Measurements from ENCODE around the gene MSL3. TPM values are rescaled to one million over a fixed set of nuclear protein-coding genes. Genes with fewer than 3 reads are reported as not detected.

MSL3 gene
- total RNA-seq, 2 experiments from 2014 or later = 69.1 to 72.4 TPM

DNA sequence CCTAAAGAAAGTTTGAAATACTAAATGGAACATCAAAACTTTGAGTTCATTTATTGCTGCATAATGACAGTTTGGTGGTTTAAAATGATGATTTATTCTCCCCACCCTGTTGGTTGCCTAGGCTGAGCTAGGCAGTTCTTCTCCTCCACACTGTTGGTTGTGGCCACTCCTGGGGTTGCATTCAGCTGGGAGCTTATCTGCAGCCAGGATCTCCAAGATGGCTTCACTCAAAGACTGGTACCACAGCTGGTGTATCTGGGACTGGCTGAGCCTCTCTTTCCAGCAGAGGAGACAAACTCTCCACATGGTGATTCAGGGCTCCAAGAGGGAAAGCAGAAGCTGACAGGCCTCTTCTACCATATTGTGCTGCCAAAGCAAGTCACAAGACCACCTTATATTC lies 33.1 kb downstream of the MSL3 start:
- H3K27ac Mint-ChIP-seq = no peak overlapping the region
- no peaks in the 10 kb centered on the region for H3K27me3 Mint-ChIP-seq (ENCODE audit: low read depth)
- H3K9me3 Mint-ChIP-seq = no peaks in the 10 kb centered on the region
- CTCF ChIA-PET = no interaction called here
- H3K4me3 Mint-ChIP-seq = no peak overlapping the region
- intact Hi-C loops (cut with micrococcal nuclease) = no loop called here
- H3K36me3 Mint-ChIP-seq (ENCODE audit: low read depth) = no peaks in the 10 kb centered on the region
- peaks cover 56% of the 10 kb centered on the region for H3K4me1 Mint-ChIP-seq (ENCODE audit: low read depth)
- DNase-seq = peak; percentile 8

DNA sequence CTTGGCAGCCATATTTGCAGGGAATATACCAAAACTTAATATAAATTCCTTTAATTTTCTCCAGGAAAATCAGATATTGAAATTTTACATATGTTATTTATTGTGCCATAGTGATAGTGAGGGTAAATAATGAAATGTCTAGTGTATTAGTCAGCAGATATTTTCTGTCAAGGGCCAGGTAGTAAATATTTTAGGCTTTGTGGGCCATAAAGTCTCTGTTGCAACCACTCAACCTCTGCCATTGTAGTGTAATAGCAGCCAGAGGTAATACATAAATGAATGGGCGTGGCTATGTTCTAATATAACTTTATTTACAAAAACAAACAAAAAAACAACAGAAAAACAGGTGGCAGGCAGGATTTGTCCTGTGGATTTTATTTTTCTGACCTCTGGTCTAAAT lies 33.5 kb downstream of the MSL3 start:
- Mint-ChIP-seq H3K27me3 (ENCODE audit: low read depth) (no peaks in the 10 kb centered on the region), H3K27ac (no peak overlapping the region), H3K9me3 (no peaks in the 10 kb centered on the region), H3K4me1 (ENCODE audit: low read depth) (peaks cover 53% of the 10 kb centered on the region), H3K4me3 (no peak overlapping the region), H3K36me3 (ENCODE audit: low read depth) (no peaks in the 10 kb centered on the region)
- intact Hi-C loops (cut with micrococcal nuclease) = no loop called here
- no peak for DNase-seq
- CTCF ChIA-PET = interaction anchor here (2.1 kb wide), 1 partner anchor 116 kb away, joined by 6 read pairs; no protein-coding TSS in a partner anchor

- peak overlapping the region; percentile 11 for H3K4me3 Mint-ChIP-seq
- intact Hi-C loops (cut with micrococcal nuclease) = loop anchor here (1.0 to 2.0 kb wide), 4 partner anchors 32 to 116 kb away; no protein-coding TSS in a partner anchor
Observed at GRCh38 chrX:11792461-11793421, 34.7 kb downstream of the MSL3 start.

GRCh38 chrX:11793734-11794133 lies 35.7 kb downstream of the MSL3 start:
- intact Hi-C loops (cut with micrococcal nuclease) = loop anchor here (2.0 kb wide), 2 partner anchors 31 to 43 kb away; no protein-coding TSS in a partner anchor
- Mint-ChIP-seq H3K27ac (peak overlapping the region; percentile 85), H3K27me3 (ENCODE audit: low read depth) (no peaks in the 10 kb centered on the region), H3K4me1 (ENCODE audit: low read depth) (peaks cover 41% of the 10 kb centered on the region), H3K9me3 (peaks cover 2% of the 10 kb centered on the region), H3K36me3 (ENCODE audit: low read depth) (no peaks in the 10 kb centered on the region), H3K4me3 (no peak overlapping the region)
- CTCF ChIA-PET = interaction anchor here (0.7 to 2.1 kb wide), 2 partner anchors 114 to 709 kb away, joined by 3 to 6 read pairs; no protein-coding TSS in a partner anchor
- DNase-seq = no peak

More at GRCh38 chrX:11792461-11793421, 34.7 kb downstream of the MSL3 start:
- Mint-ChIP-seq H3K27me3 (ENCODE audit: low read depth) (no peaks in the 10 kb centered on the region), H3K27ac (peak overlapping the region; percentile 85), H3K4me1 (ENCODE audit: low read depth) (peaks cover 44% of the 10 kb centered on the region), H3K36me3 (ENCODE audit: low read depth) (no peaks in the 10 kb centered on the region), H3K9me3 (peaks cover 2% of the 10 kb centered on the region)
- CTCF ChIA-PET = interaction anchor here (0.7 to 2.1 kb wide), 2 partner anchors 28 to 115 kb away, joined by 3 to 6 read pairs; no protein-coding TSS in a partner anchor
- DNase-seq = peak; percentile 84

- intact Hi-C loops (cut with micrococcal nuclease) = no loop called here
- no peak for DNase-seq
- Mint-ChIP-seq H3K27ac (no peak overlapping the region), H3K4me1 (ENCODE audit: low read depth) (no peaks in the 10 kb centered on the region), H3K9me3 (no peaks in the 10 kb centered on the region), H3K27me3 (ENCODE audit: low read depth) (no peaks in the 10 kb centered on the region), H3K4me3 (no peak overlapping the region), H3K36me3 (ENCODE audit: low read depth) (no peaks in the 10 kb centered on the region)
- CTCF ChIA-PET = no interaction called here
Observed at GRCh38 chrX:11813341-11813740, 55.3 kb downstream of the MSL3 start.

Other genes with a start within 250 kb of the MSL3 start
- gene ARHGAP6, start 92.3 kb upstream of the MSL3 start, total RNA-seq = not detected

Measured in activated naive CD4-positive, alpha-beta T cell treated with anti-CD3 and anti-CD28 coated beads for 36 hours (primary cell).